ENCODE data around the gene MMP2.

MMP2 gene

DNA sequence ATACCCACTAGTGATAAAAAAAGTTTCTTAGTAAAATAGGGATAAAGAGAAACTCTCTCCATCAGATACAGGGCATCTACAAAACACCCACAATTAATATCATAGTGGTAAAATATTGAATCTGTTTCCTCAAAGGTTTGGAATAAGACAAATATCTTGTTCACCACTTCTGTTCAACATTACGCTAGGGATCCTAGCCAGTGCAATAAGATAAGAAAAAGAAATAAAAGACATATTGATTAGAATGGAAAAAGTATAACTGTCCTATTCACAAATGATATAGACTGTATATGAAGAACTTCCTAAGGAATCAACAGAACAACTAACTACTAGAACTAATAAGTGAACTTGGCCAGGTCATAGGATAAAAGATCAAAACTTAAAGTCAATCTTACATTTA, 42.8 kb downstream of the MMP2 start:
- DNase-seq, result no peak

DNA sequence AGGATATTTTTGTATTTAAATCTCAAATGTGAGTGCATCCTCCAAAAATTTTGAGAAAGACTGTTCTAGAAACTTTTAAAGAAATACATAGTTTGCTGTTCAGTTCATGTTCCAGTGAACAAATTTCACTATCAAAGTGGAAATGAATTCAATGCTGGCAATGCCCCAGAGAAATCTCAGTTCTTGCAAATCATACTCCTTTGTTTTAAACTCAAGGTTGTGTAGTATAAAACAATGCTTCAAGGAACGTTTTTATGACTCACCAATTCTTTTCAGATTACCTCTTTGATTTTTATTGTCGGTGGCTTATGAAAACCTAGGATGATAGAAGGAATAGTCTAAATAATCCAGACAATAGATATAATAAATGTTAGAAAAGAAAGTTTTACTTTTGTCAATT, 47.4 kb downstream of the MMP2 start:
- DNase-seq, result no peak

DNA sequence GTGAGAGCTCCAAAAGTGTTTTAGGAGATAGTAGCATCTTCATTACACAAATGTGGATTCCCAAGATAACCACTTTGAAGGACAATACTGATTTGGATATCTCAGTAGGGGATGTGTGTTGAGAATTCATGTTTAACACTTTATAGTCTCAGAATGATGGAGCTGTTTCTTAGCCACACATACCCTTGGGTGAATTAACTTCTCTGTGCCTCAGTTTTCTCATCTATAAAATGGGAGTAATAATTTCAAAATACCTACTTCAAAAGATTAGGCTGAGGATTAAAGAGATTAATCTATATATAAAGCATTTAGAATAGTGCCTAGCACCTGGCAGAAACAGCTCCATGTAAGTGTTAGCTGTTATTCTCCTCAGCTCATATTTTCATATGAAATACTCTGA, 48.9 kb downstream of the MMP2 start:
- DNase-seq, result no peak

DNA sequence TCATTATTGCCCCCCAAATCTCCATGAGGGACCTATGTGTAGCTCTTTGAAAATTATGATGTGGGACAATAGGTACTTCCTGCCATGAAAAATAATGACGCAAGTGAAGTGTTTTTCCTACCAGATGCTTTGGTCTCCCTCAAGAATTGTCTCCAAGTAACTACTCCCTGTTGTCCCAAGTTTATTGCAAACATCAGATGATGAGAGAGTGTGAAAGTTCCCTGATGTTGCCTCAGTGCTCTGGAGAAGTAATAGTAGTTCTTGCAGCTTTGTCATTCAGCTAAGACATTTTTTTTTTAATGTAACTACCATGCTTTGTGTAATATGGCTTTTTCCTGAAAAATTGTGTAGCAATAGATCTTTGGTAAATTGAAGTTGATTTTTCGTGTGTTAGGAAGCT, 50.0 kb downstream of the MMP2 start:
- DNase-seq, result no peak

DNA sequence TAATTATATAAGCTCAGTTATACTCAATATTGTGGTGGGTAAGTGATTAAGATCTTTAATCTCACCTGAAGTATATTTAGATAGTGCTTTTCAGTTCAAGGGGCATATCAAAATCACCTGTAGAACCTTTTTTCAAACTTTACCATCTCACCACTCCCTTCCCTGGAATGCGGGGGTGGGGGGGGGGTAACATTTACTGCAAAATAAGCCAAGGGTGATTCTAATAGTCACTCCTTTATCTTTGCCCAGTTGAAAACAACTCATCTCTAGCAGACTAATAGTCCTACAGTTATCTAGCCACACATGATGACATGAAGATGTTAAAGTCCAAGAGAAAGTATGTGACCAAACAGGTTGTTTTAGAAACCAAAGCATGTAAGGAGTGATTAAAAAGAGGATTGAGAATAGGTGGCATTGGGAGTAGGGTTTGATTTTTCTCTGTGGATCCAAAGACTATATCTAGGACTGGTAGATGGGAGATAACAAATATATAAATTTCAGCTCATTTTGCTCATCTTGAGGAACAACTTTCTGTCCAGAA, 51.4 kb downstream of the MMP2 start:
- no peak for DNase-seq

DNA sequence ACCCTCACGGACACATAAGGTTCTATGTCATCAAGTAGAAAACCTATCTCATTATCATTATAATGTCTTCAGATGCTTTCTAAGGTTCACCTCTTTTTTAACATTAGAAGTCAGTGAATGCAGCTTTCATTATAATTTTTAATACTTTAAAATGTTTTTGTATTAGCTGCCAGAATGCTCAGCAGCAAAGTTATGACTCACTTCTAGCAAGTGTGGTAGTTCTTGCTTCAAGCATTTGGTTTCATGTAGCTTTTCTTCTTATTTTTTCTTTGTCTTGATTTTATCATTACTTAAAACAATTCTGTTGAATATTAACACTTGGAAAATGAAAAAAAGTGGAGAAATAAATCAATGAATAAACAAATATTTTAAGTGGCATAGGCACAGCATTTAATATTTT, 53.2 kb downstream of the MMP2 start:
- DNase-seq, result no peak

DNA sequence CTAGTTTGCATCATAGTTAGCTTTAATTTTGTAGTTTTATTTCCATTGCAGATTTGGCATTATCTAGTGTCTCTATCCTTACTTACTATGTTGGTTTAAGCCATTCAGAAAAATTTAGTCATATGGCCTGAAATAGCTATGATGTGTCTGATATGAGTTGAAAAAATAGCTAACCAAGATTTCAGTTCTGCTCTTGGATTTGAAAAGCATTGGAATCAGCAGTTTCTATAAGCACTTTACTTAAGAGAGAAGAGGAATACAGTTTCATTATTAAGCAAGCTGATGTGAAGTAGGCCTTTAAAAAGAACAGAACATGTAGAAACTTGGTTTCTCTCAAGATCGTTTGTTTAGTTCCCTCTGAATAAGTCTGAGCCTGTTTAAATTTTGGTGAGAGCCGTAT, 55.8 kb downstream of the MMP2 start:
- DNase-seq, result peak; percentile 34

DNA sequence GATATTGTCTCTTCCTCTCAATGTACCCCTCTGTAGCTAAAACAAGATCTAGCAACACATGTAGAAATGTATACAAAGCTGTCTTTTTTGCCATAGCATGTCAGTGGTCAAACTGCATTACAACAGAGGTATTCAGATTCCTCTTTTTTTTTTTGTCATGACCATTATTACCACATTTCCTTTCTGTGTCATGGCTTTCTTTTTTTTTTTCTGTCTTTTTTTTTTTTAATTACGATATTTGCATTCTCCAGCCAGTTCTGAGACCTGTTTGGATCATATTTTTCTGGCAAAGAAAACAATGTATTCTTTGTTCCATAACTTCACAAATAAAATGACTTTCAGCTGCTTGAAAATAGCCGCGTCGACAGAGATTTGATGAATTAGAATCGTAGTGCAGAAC, 60.1 kb downstream of the MMP2 start:
- DNase-seq, result no peak

DNA sequence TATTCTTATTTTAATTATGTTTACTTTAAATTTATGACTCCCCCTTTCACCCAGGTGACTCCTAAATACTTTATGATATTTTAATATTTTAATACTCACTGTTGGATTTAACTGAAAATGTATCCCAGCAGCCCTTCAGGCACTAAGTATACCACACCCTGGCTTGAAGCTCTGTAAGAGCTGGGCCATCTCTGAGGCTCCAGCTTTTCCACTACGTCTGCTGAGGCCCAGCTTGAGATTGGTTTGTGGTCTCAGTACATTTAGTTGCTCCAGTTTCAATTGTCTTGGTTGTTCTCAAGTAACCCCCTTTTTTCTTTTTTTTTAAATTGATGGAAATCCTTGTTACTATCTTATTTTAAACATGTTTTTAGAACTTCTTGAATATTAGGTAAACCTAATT, 60.5 kb downstream of the MMP2 start:
- DNase-seq, result no peak

DNA sequence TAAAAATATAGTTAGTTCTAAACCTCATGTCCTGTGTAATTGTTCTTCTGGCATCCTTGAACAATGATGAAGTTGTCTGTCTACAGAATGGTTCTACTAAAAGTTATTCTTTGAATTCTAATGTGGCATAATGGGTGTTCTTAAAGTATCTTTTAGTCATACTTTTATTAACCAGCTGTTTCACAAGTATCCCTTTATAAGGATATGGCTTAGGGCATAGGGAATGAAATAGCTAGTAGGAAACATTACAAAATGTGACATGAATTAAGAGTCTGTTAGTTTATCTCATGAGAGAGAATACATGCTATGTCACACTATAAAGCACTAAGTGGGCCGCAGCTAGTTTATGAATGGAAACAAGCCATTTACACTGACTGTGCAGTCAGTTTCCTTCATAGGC, 61.2 kb downstream of the MMP2 start:
- DNase-seq, result no peak

DNA sequence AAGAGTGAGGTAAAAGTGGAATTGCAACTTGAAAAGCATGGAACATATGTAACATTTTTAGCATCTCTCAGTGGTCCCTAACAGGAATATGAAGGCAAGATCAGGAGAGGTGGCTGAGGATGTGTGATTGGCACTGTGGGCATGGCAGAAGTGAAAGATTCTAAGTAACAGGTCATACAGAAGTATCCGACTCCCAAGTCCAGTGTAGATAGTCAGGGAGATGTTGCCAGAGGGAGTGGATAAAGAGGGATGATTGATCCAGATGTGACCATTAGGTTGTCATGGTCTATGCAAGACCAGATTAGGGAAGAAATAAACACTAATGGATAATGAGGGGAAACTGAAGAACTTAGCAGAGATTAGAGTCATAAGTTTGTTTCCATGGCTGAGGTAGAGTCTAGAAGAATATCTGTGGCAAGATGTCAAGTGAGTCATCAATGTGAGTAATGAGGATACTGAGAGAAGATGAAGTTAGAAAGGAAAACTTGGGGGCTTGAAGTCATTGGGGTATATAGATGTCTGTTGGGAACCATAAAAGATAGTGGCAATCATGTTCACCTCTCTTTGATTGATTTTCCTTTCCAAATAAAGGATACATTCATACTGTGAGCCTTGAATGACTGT, 63.6 kb downstream of the MMP2 start:
- no peak for DNase-seq

DNA sequence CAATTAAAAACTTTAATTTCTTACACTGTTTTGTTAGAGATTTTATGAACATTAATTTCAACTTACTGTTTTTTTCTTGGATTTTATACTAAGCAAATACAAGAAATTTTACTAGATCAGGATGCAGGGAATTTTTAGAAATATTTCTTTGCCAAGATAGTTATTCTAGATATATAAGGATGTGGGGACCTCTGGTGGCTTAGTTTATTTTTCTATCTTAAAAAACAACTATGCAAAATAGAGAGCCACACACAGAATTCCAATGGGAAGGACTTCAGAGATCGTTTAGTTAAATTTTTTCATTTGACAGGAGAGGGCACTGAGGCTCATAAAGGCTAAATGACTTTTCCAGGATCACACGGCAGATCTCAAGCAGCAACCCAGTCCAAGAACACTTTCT, 64.5 kb downstream of the MMP2 start:
- DNase-seq, result peak; percentile 74

DNA sequence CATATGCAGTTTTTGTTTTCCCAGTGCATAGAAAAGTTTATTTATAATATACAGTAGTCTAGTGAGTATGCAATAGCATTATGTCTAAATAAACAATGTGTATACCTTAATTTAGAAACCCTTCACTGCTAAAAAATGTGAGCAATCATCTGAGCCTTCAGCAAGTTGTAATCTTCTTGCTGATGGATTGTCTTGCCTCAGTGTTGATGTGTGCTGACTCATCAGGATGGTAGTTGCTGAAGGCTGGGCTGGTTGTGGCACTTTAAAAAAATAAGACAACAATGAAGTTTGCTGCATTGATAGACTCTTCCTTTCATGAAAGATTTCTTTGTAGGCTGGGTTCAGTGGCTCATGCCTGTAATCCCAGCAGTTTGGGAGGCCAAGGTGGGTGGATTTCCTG, 73.6 kb downstream of the MMP2 start:
- no peak for DNase-seq

DNA sequence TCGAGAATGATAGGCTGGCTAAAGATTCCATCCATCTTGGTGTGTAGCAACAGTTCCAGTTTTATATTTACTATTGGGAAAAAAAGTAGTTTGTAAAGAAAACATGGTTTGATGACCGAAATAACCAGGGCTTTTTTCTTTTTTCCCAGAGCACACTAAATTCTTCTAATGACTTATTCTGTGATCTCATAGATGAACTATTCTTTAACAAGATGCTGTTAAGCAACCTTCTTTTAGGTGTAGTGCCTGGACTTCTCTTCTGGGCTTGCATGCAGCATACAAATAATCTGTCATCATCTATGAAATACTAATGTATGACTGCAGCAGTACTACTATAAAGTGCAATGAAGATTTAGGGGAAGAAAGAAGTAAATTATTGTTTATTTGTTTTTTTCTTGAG, 76.4 kb downstream of the MMP2 start:
- no peak for DNase-seq

All from midbrain (tissue), 1 donor.